Esophagus muscularis mucosa (tissue), 3 donors: Measurements from ENCODE around the gene DENND2A.

Source experiments
- CTCF ChIP-seq, 3 experiments: fragments of 200-600 bp in 2 of 3; fragments of 450-650 bp in 1 of 3; sonication (generic) in 2 of 3; IDR thresholded peaks; one replicate each; pipeline ENCODE4 v1.5.1; 2017 to 2019; ENCODE audit warnings: antibody characterized with exemption in 3 of 3, mild to moderate bottlenecking in 2 of 3, moderate library complexity in 1 of 3
- POLR2A ChIP-seq: fragments of 450-650 bp; IDR thresholded peaks from one replicate; pipeline ENCODE4 v1.6.1; 2017; ENCODE audit warnings: antibody characterized with exemption, moderate library complexity, mild to moderate bottlenecking, low read depth
- POLR2AphosphoS5 ChIP-seq, 2 donors: sonication (generic); formaldehyde crosslinking; IDR thresholded peaks; one replicate each; pipeline ENCODE4 v1.6.1; 2017; ENCODE audit warnings: antibody characterized with exemption in 2 of 2

- TF ChIP-seq CTCF (IDR thresholded peaks at IDR 0.05) (no peak), POLR2A (no peak), POLR2AphosphoS5 (IDR thresholded peaks at IDR 0.05) (no peak)
Observed at GRCh38 chr7:140568021-140568813, 72.4 kb downstream of the DENND2A start.
